Measurements from ENCODE around the gene DAP.

DNA sequence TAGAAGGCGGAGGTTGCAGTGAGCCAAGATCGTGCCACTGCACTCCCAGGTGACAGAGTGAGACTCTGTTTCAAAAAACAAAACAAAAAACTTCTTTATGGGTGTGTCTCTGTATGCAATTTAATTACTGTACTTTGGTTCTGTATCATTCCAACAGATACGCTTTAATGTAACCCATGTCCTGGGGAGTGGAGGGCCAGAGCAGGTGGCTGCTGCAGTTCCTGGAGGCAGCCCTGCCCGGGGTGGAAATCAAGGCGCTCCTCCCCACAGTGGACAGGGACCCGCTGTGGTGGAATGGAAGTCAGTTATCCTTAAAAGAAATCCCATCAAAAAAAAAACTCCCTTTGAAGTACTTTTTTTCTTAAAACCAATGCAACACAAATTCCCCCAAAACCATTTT, 1.9 kb downstream of the DAP start:
- TF ChIP-seq, protein P1, sequence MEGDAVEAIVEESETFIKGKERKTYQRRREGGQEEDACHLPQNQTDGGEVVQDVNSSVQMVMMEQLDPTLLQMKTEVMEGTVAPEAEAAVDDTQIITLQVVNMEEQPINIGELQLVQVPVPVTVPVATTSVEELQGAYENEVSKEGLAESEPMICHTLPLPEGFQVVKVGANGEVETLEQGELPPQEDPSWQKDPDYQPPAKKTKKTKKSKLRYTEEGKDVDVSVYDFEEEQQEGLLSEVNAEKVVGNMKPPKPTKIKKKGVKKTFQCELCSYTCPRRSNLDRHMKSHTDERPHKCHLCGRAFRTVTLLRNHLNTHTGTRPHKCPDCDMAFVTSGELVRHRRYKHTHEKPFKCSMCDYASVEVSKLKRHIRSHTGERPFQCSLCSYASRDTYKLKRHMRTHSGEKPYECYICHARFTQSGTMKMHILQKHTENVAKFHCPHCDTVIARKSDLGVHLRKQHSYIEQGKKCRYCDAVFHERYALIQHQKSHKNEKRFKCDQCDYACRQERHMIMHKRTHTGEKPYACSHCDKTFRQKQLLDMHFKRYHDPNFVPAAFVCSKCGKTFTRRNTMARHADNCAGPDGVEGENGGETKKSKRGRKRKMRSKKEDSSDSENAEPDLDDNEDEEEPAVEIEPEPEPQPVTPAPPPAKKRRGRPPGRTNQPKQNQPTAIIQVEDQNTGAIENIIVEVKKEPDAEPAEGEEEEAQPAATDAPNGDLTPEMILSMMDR (IDR thresholded peaks at IDR 0.05 in 8 of 11, conservative IDR thresholded peaks at IDR 0.05 in 3 of 11) = no peak
- TF ChIP-seq POLR2A (IDR thresholded peaks at IDR 0.05) (no peak), POLR2AphosphoS5 (IDR thresholded peaks at IDR 0.05) (no peak)

Data from spleen (tissue), 7 donors.